Limb (tissue), 2 donors: ENCODE measurements around the gene CEP170B.
A peak's percentile ranks its signal among the peaks of the same experiment; 100 is the strongest.
"Not testable (repeated sequence)": the region's sequence is repeated elsewhere in the genome, so short reads cannot be mapped to it uniquely, and the experiment has no call there.

ENCODE experiments used
- DNase-seq, 2 donors: peaks; one replicate each; pipeline ENCODE4 v3.0.0-alpha.2; 2016; ENCODE audit errors: extremely low spot score in 2 of 2

CEP170B gene

DNA sequence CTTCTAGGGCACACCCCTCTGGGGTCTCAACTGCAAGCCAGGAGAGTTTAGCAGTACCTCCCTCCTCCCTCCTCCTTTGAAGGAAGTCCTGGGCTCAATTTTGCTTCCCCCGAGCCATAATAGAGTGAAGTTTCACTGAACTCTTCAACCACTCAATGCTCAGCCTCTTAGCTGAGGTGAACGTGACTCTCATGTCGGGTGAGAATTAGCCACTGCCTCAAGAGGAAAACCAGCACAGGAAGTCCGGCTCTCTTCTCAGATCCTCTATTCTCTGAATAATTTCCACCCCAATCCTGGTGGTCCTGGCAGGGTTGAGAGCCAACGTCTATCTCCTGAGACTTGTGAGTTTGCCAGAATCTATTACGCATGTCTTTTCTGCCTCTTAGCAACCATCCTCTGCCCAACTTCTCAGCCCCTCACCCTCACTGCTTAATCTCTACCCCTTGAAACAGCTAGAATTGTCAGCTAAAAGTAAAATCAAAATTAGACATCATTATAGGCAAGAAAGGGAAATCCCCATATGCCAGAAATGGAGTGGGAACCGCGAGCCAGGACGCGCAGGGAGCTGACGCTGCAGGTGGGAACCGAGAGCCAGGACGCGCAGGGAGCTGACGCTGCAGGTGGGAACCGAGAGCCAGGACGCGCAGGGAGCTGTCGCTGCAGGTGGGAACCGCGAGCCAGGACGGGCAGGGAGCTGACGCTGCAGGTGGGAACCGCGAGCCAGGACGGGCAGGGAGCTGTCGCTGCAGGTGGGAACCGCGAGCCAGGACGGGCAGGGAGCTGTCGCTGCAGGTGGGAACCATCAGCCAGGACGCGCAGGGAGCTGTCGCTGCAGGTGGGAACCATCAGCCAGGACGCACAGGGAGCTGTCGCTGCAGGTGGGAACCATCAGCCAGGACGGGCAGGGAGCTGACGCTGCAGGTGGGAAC lies 39.8 kb downstream of the CEP170B start:
- DNase-seq = not testable (repeated sequence)

DNA sequence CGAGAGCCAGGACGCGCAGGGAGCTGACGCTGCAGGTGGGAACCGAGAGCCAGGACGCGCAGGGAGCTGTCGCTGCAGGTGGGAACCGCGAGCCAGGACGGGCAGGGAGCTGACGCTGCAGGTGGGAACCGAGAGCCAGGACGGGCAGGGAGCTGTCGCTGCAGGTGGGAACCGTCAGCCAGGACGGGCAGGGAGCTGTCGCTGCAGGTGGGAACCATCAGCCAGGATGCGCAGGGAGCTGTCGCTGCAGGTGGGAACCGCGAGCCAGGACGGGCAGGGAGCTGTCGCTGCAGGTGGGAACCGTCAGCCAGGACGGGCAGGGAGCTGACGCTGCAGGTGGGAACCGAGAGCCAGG lies 40.5 kb downstream of the CEP170B start:
- DNase-seq = not testable (repeated sequence)

DNA sequence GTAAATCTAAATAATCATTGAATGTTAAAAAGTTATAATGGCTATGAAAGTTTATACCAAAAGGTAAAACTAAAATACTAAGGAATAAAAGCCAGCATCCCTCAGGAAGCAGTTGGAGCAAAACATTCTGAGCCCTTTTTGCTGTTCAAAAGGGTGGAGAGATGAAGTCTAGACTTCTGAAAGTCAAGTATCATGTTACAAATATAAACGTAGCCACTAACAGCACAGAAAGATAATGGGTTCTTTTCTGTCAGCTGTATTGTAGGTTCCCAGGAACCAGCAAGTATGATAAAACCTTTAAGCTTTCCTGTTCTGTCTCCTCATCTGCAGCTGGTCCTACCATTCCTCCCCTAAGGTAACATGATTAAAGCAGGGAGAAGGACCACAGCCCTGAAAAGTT lies 43.2 kb downstream of the CEP170B start:
- no peak for DNase-seq

DNA sequence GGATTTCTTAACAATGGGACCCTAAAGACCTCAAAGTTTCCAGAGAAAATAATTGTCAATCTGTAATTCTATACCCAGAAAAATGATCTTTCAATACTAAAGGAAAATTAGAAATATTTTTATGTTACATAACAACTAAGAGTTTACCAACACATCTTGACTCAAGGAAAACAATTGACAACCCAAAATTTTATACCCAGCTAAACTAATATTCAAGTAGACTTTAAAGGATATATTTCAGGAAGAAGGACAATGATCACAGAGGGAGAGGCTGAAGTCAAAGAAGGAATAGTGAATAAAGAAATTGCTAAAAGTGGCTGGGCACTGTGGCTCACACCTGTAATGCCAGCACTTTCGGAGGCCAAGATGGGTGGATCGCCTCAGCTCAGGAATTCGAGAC lies 47.0 kb downstream of the CEP170B start:
- DNase-seq = no peak

DNA sequence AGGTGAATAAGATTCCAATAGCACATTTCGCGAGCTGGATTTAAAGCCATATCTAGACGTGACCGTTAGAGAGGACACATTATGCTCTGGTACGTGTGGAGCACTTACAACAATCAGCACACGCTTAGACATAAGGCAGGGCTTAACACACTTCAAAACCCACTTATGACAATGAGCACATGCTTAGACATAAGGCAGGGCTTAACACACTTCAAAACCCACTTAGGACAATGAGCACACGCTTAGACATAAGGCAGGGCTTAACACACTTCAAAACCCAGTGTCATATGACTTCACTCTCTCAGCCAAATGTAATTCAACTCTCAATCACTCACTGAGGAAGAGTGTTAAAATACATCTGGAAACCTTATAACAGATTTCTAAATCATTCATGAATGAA lies 48.4 kb downstream of the CEP170B start:
- no peak for DNase-seq

DNA sequence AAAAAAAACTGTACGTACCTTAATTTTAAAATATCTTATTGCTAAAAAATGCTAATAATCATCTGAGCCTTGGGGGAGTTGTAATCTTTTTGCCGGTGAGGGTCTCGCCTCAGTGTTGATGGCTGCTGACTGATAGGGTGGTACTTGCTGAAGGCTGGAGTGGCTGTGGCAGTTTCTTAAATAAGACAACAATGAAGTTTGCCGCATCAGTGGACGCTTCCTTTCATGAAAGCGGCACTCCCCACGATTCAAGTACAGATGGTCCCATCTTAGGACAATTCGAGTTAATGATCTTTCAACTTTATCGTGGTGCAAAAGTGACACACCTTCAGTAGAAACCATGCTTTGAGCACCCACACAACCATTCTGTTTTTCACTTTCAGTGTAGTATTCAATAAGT lies 52.0 kb downstream of the CEP170B start:
- no peak for DNase-seq

DNA sequence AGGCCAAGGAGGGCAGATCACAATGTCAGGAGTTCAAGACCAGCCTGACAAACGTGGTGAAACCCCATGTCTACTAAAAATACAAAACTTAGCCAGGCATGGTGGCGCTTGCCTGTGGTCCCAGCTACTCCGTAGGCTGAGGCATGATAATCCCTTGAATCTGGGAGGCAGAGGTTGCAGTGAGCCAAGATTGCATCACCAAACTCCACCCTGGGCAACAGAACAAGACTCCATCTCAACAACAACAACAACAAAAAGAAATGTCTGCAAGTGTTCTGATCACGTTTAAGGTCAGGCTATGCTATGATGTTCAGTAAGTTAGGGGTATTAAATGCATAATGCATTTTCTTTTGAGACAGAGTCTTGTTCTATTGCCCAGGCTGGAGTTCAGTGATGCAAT lies 52.9 kb downstream of the CEP170B start:
- DNase-seq = no peak

DNA sequence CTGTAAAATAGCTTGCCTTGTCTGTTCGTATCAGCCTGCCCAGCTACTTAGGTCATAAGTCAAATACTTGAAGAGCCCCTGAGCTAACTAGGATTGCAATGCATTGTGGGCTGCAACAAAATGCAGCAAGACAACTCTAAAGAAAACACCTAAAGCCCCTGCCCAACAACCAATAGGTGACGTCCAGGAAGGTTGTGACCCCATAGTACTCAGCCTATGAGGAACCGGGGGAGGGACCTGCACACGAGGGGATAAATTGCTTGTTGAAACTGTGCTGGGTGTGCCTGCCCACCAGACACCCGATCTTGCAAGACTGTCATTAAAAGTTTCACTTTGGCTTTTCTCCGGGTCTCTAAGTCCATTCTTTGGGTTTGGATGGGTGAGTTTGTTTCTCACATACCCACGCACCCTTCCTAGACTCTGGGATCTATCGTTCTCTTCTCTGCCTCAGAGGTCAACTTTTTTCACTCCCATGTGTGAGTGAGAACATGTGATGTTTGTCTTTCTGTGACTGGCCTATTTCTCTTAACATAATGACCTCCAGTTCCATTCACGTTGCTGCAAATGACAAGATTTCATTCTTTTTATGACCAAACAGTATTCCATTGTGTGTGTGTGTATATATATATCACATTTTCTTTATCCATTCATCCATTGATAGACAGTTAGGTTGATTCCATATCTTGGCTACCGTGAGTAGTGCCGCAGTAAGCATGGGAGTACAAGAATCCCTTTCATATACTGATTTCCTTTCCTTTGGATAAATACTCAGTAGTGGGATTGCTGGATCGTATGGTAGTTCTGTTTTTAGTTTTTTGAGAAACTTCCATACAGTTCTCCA lies 54.3 kb downstream of the CEP170B start:
- DNase-seq = not testable (repeated sequence)

DNA sequence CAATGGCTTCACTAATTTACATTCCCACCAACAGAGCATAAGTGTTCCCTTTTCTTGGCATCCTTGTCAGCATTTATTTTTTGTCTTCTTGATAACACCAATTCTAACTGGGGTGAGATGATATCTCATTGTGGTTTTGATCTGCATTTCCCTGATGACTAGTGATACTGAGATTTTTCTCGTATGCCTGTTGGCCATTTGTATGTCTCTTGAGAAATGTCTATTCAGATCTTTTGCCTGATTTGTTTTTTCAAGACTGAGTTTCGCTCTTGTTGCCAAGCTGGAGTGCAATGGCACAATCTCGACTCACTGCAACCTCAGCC lies 54.9 kb downstream of the CEP170B start:
- DNase-seq = no peak

DNA sequence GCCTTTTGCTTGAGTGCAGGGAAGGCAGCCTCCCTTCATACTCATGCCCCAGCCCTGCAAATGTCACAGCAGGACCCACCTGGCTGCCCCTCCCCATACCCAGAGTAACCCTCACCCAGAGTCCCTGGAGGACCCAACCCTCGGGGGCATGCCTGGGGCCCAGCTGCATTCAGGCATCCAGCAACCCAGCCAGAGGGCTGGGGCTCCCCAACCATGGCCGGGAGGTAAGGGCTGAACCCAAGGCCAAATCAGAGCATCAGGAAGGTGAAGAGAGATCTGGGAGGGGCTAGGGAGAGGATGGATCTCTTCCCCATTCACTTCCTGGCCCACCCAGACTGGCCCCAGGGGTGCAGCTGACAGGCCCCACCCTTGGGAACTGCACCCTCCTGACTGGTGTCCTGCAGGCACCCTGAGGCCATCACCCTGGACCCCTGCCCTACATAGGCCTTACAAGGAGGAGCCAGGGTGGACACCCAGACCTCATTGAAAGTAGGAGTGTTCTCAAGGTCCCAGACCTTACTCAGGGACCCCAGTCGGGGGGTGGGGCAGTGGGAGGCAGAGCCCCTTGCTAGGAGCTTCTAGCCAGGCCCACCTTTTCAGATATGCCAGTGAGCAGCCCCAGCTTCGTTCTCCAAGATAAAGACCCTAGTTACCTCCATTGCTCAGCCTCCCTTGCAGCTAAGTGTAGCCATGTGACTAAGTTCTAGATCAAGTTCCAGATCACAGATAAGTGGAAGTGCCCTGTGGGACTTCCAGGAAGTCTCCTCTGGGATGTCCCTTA lies 58.8 kb downstream of the CEP170B start:
- peak in 1 of 2 donors; percentile 18 for DNase-seq

DNA sequence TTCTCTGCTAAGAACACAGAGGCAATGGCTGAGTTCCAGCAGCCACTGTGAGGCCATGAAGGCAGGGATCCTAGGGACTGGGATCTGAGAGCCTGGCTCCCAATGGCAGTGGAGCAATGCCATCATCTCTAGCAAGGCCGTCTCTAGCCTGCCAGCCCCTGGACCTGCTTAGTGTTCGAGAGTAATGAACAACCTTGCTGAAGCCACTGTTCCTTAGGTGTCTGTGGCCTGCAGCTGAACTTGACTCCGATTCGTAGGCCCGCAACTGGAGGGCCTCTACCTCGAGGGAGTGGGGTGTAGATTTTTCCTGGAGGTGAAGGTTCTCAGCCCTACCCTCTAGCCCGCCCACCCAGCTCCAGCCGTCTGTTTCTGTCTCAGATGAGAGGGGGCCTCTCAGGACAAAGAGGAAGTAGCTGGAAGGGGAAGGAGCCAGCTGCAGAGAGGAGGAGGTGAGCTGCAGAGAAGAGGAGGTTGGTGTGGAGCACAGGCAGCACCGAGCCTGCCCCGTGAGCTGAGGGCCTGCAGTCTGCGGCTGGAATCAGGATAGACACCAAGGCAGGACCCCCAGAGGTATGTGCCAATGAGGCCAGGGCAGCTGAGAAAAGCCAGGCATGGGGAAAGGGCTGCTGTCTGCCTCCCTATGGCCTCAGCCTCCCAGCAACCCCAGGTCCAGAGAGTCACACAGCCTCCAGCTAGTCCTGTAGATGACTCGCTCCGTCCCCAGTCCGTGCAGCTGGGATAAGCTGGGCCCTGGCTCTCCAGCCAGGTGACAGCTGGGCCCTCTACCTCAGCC lies 59.5 kb downstream of the CEP170B start, which contains the start of gene PLD4:
PLD4 (plus strand) TSS at position 459 of the 793 bp plus-strand sequence. CDS start 2,262 bp downstream, outside the sequence.
- DNase-seq = peak in 1 of 2 donors; percentile 30

DNA sequence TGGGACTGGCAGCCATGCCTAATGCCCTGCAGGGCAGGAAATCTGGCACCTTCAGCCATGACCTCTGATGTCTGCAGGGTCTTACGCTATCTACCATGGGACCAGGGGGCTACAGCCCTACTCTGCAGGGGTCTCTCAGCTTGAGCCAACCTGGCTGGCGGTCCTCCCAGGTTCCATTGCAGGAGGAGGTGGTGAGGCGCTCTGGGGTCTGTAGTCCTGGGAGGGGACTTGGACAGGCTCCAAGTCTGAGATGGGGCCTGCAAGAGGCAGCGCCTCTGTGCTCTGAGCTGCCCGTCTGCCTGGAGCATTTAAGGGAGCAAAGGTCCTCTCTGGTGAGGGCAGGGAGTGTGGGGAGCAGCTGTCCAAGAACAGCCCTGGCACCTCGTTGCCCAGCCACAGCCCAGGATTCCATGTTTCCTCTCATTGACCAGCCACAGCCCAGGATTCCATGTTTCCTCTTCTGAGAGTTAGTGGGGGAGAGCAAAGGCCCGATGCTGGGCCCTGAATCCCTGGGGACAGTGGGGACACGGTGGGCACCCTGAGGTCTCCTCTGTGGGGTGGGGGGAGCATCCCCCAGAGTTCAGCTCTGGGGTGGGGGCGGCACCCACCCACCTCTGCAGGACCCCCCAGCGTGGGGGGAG lies 60.3 kb downstream of the CEP170B start:
- DNase-seq = peak in 1 of 2 donors; percentile 34

DNA sequence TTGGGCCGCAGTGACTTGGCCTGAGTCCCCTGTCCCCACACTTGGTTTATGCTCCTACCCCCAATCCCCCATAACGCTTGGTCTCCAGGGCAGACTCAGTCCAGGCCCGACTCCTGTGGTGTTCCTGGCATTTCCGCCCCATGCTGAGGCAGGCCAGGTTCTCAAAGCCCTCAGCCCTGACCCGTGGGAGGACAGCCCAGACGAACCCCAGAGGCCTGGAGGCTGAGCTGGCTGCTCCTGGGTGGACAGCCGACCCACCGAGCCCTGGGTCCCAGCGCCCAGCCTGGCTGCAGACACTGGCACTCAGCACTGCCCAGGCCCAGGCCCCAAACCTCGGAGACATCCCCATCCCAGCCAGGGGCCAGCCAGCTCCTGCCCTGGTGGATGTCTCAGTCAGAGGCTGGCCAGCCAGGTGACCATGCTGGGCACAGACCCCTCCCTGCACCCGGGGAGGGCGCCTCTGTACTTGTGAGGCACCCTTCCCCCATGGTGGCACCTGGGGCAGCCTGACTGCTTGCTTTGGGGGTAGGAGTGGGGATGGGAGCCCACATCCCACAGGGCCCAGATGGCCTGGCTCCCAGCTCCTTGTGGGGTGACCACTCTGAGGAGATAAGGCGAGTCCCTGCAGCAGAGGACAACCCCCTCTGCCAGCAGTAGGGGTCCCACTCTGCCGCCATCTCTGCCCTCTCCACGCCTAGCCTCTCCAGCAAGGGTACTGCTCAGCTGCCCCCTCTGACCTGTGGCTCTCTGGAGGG lies 61.0 kb downstream of the CEP170B start:
- DNase-seq = peak in 1 of 2 donors; percentile 26

DNA sequence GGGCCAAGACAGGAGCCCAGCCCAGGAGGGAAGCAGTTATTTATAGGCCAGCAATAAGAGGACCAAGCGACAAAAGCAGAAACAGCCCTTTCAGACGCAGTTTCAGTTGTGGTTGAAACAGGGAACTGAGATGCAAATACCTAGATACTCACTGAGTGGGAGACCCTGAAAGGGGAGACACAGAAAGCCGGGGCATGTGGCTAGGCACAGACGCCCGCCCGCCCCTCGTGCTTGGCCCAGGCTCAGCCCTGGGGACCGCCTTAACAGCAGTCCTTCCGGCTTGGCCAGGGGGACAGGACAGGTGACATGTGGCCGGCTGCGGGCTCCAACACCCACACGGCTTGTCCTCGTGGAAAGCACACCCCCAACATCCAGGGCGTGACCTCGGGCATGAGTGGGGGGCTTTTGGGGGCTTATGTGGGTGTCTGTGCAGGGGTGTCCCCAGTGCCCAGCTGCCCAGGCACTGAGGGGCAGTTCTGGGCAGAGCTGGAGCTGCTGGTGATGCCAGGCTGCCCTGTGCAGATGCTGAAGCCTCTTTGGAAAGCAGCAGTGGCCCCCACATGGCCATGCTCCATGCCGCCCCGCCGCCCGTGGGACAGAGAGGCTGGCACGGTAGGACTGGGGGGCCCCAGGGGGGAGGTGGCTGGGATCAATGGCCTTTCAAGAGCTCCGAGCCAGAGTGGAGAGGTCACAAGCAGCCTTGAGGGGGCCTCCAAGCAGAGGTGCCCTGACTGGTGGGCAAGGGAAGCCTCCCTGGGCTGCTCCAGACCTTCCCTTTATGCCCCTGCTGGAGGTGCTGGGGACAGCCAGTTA lies 61.8 kb downstream of the CEP170B start:
- DNase-seq = peak in 1 of 2 donors; percentile 28

DNA sequence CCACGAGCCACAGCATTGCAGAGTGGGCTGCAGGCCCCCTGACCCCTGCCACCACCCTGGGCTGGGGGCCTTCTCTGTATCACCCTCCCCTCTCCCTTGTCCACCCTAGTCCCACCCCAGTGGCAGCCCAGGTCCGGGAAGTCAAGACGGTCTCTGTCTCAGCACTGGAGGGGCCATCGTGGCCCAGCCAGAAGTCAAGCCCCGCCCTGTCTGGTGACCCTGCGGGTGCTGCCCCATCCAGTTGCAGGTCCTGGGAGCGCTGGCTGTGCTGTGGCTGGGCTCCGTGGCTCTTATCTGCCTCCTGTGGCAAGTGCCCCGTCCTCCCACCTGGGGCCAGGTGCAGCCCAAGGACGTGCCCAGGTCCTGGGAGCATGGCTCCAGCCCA lies 62.4 kb downstream of the CEP170B start:
- DNase-seq = peak in 1 of 2 donors; percentile 28

DNA sequence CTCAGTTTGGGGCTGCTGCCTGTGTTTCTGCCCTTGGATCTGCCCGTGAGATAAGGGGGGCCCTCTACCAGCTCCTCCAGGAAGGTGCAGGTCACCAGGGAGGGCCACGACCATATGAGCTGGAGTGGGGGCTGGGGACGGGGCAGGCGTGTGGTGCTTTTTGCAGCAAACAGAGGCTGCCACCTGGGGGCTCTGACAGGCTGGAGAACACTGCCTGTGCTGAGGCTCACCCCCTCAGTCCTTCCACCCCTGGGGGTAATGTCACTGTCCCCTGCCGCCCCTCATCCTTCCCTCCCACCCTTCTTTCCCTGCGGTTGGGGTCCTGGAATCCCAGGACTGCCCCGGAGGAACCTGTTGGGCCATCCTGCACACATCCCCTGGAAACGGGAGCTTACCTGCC lies 62.8 kb downstream of the CEP170B start:
- DNase-seq = no peak

DNA sequence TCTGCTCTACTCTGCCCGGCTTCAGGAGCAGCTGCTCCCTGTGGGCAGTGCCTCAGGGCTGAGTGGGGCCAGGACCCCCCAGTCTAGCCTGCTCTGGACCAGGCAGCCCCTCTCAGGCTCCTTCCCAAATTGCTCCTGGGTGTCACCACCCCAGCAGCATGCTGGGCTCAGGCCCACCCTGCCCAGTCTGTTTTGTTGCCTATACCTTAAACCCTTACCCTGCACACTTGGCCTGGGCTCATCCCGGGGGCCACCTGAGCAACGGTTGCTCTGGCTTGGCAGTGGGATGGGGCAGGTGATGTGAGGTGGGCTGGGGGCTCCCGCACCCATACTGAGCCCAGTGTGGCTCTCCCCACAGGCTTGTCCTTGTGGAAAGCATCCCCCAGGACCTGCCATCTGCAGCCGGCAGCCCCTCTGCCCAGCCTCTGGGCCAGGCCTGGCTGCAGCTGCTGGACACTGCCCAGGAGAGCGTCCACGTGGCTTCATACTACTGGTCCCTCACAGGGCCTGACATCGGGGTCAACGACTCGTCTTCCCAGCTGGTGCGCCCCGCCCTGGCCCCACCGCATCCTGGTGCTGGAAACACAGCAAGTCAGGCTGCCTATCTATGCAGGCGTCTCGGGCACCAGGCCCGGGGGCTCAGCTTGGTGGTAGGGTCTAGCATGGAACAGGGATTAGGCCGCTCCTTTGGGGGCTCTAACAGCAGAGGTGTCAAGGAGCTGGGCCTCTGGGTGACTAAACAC lies 63.5 kb downstream of the CEP170B start:
- DNase-seq = no peak
